ENCODE results near the gene ZNF467. TPM values are rescaled to one million over a fixed set of nuclear protein-coding genes. Genes with fewer than 3 reads are reported as not detected.

ZNF467 gene
- total and polyA plus RNA-seq, 2 donors (not counting 3 experiments of a cell fraction or from before 2014, with no cell fraction given), result 4.2 to 8.9 TPM

DNA sequence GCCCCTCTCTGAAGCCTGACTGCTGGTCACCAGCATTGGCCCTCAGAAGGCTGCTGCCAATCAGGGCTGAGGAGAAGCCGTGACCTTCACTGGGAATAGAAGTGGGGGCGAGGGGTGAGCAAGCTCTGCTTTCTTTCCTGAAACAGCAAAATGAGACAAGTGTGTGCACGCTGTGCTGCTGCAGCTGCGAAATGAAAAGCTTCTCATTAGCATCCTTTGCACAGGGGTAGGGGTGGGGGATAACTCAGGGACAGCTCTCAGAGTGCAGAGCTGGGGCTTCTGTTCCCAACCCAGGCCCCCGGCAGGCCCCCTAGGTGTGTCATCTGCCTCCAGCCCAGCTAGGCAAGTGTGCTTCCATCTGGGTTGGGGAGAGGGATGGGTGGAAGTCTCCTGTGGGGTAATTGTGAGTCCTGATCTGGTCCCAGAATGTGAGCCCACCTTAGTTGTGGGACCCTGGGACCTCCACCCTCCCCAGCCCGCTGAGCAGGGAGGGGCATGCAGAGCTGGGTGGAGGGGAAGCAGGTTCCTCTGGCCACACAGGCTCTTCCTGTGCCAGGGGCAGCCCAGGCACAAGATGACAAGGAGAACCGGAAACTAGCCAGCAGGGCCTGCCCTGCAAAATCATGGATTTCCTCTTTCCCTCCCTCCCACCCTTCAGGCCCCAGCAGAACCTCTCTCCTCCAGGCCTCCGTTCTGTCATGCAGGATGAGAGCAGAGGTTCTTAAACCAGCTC lies 22.2 kb downstream of the ZNF467 start:
- FAIRE-seq (no peak), DNase-seq (ENCODE audit: low read depth, low spot score) (no peak)
- H3K79me2 ChIP-seq (ENCODE audit: control insufficient read depth, insufficient read depth, low read length), result no peaks in the 10 kb centered on the region
- peaks cover 0 to 2% of the 10 kb centered on the region in 2 experiments for H3K27me3 ChIP-seq (ENCODE audit: control insufficient read depth in 2 of 2, insufficient read depth in 2 of 2, low read length in 2 of 2)
- CTCF ChIA-PET, result interaction anchor here (0.7 to 4.6 kb wide), 6 partner anchors 10 to 88 kb away, joined by 3 to 34 read pairs (median 4); no protein-coding TSS in a partner anchor
- H3K27ac ChIP-seq (ENCODE audit: insufficient read depth, low read depth, low read length), result no peak overlapping the region
- no peaks in the 10 kb centered on the region for H3K36me3 ChIP-seq (ENCODE audit: control insufficient read depth in 2 of 2, extremely low read depth in 1 of 2, insufficient read depth in 2 of 2, low read length in 2 of 2)
- no peak overlapping the region for H2AFZ ChIP-seq (ENCODE audit: low read depth, low read length)
- no TSS peak for BruUV-seq (replicated peaks)
- H3K4me2 ChIP-seq (ENCODE audit: insufficient read depth, low read length), result no peak overlapping the region
- H3K9me1 ChIP-seq (replicated peaks; ENCODE audit: control insufficient read depth, extremely low read depth, insufficient read depth, low read length), result no peaks in the 10 kb centered on the region
- H3K9me3 ChIP-seq (replicated peaks; ENCODE audit: control insufficient read depth, insufficient read depth, low read length), result no peaks in the 10 kb centered on the region
- POLR2A ChIA-PET, result no interaction called here
- no peak overlapping the region for H3K9ac ChIP-seq (replicated peaks; ENCODE audit: extremely low read depth, insufficient read depth, low read length)
- intact Hi-C loops (cut with micrococcal nuclease) (no loop called here), dilution Hi-C loops (cut with MboI; ENCODE audit: extremely low pct_ligation_motif_present, low sequenced_read_pairs) (no loop called here)
- no peak overlapping the region for H3K4me3 ChIP-seq (replicated peaks in 1 of 3; ENCODE audit: insufficient read depth in 1 of 3, low read depth in 1 of 3, low read length in 3 of 3)
- TF ChIP-seq MYC (IDR thresholded peaks at IDR 0.05; ENCODE audit: low read depth, low read length) (no peak), EZH2 (IDR thresholded peaks at IDR 0.05; ENCODE audit: borderline replicate concordance, low read depth, low read length, severe bottlenecking) (no peak), FOS (IDR thresholded peaks at IDR 0.05; ENCODE audit: borderline replicate concordance, insufficient read depth, low read length) (no peak), GATA2 (IDR thresholded peaks at IDR 0.05; ENCODE audit: insufficient read depth, insufficient read length, low read depth, low read length) (no peak), POLR2AphosphoS5 (IDR thresholded peaks at IDR 0.05; ENCODE audit: insufficient read depth, low read depth, low read length) (no peak), CTCF (IDR thresholded peaks at IDR 0.05; ENCODE audit: extremely low read depth in 1 of 2, insufficient read depth in 1 of 2, low read depth in 1 of 2, low read length in 2 of 2) (no peak), JUN (IDR thresholded peaks at IDR 0.05; ENCODE audit: borderline replicate concordance, insufficient read depth, insufficient read length, low read depth) (no peak), MAX (IDR thresholded peaks at IDR 0.05; ENCODE audit: insufficient read depth, insufficient read length) (no peak), POLR2A (IDR thresholded peaks at IDR 0.05; ENCODE audit: low read depth, low read length) (no peak)
- no peaks in the 10 kb centered on the region for H4K20me1 ChIP-seq (replicated peaks; ENCODE audit: control insufficient read depth, extremely low read depth, insufficient read depth, low read length)
- no peaks in the 10 kb centered on the region for H3K4me1 ChIP-seq (ENCODE audit: control insufficient read depth, extremely low read depth, insufficient read depth, low read length)

Data from endothelial cell of umbilical vein (primary cell).